Measurements from ENCODE around the gene INCA1.

INCA1 gene

GRCh38 chr17:4938688-4939545, 58.4 kb downstream of the INCA1 start:
- CTCF ChIA-PET: interaction anchor here (1.0 to 2.5 kb wide), 9 partner anchors 10 to 149 kb away, joined by 3 to 16 read pairs (median 4); partner anchors contain the start of genes CHRNE, PFN1 and SPAG7
- H3K4me1 ChIP-seq (ENCODE audit: control extremely low read depth in 1 of 4, control insufficient read depth in 4 of 4, insufficient read depth in 4 of 4, low read length in 3 of 4): peaks cover 12 to 89% (median 61%) of the 10 kb centered on the region in 4 experiments
- 78% methylated on average over 19 of the region's 19 CpGs for WGBS (ENCODE audit: insufficient coverage)

More at GRCh38 chr17:4938688-4939545, 58.4 kb downstream of the INCA1 start:
- Histone ChIP-seq H3K4me3 (ENCODE audit: control insufficient read depth in 1 of 7, extremely low read depth in 1 of 7, insufficient read depth in 4 of 7, low read depth in 2 of 7, low read length in 6 of 7) (peak overlapping the region; percentile 72 to 97 (median 94)), H3K36me3 (ENCODE audit: control insufficient read depth in 4 of 4, insufficient read depth in 4 of 4, low read length in 3 of 4) (peaks cover 0 to 44% (median 23%) of the 10 kb centered on the region in 4 experiments), H3K27ac (ENCODE audit: insufficient read depth in 1 of 2, low read depth in 1 of 2, low read length in 2 of 2, poor library complexity in 1 of 2, severe bottlenecking in 2 of 2) (peak overlapping the region; percentile 87 to 96), H3K27me3 (replicated peaks in 2 of 5; ENCODE audit: control insufficient read depth in 4 of 5, insufficient read depth in 5 of 5, low read length in 4 of 5) (no peaks in the 10 kb centered on the region), H3K9me3 (ENCODE audit: control extremely low read depth in 1 of 5, control insufficient read depth in 4 of 5, insufficient read depth in 2 of 5, low read depth in 1 of 5, low read length in 4 of 5) (no peaks in the 10 kb centered on the region)
- POLR2A ChIA-PET: interaction anchor here (1.5 to 2.2 kb wide), 3 partner anchors 10 to 58 kb away, joined by 6 to 17 read pairs (median 8); partner anchors contain the start of genes INCA1, KIF1C and PFN1
- DNase-seq: no peak

Data from common myeloid progenitor, CD34-positive (primary cell).